HepG2 (cell line): ENCODE measurements around the gene CALY. TPM values are rescaled to one million over a fixed set of nuclear protein-coding genes. Genes with fewer than 3 reads are reported as not detected.
A peak's percentile ranks its signal among the peaks of the same experiment; 100 is the strongest.

Experiments
- ATAC-seq: fragments of 200-7000 bp; cut with Tn5 transposase; 3 replicates; pipeline ENCODE4 v1.9.1; 2020; ENCODE audit warnings: mild to moderate bottlenecking, moderate library complexity
- BruUV-seq: library from RNA; stranded (reverse); fragments of 400-500 nt; replicated peaks from 2 replicates; lab custom pipeline; 2021; lab: Mats Ljungman, UMichigan
- CTCF ChIA-PET: fragments of 300-600 bp; formaldehyde crosslinking; extraction: SDS; loops from one replicate; lab custom pipeline; 2021; ENCODE audit warnings: low total read pairs, inconsistent platforms, low intra/inter-chr PET ratio; lab: Yijun Ruan, JAX
- POLR2A ChIA-PET: fragments of 350-600 bp; sonication (Branson Sonifier 250); formaldehyde crosslinking; loops from one replicate; lab custom pipeline; 2020; ENCODE audit warnings: antibody characterized with exemption, inconsistent platforms; lab: Yijun Ruan, JAX
- DNase-seq: peaks from one replicate; pipeline ENCODE4 v3.0.0-alpha.2; 2015; ENCODE audit warnings: low spot score
- FAIRE-seq: peaks from 3 replicates; lab custom pipeline; 2011; peaks lifted over from hg19 to GRCh38; lab: Jason Lieb, UNC
- H2AFZ ChIP-seq: one replicate; pipeline ENCODE4 v1.6.1; 2011; ENCODE audit warnings: low read length, inconsistent platforms
- H3K27ac ChIP-seq: fragments of 300-600 bp; 3 replicates; pipeline ENCODE4 v1.8.0; 2011; ENCODE audit warnings: mixed run types, mild to moderate bottlenecking, mixed read lengths, low read length, inconsistent platforms; ENCODE audit not compliant: insufficient read depth; ENCODE audit errors: extremely low read length
- H3K27me3 ChIP-seq, 2 experiments: fragments of 200-600 bp in 1 of 2; 2 replicates in 1 of 2; 3 replicates in 1 of 2; pipeline versions ENCODE4 v1.6.0 to v1.8.0; 2011; ENCODE audit warnings: low read length in 2 of 2, mild to moderate bottlenecking in 2 of 2, moderate library complexity in 2 of 2, inconsistent platforms in 1 of 2; ENCODE audit not compliant: insufficient read depth in 2 of 2, control insufficient read depth in 1 of 2
- H3K36me3 ChIP-seq, 2 experiments: fragments of 200-600 bp in 1 of 2; replicated peaks in 1 of 2; 2 replicates in 1 of 2; 3 replicates in 1 of 2; pipeline versions ENCODE4 v1.5.1 to v1.8.0; 2011; ENCODE audit warnings: low read length in 2 of 2, inconsistent platforms in 1 of 2; ENCODE audit not compliant: insufficient read depth in 2 of 2, control insufficient read depth in 1 of 2
- H3K4me1 ChIP-seq: 2 replicates; pipeline ENCODE4 v1.5.1; 2012; ENCODE audit warnings: low read length, inconsistent platforms; ENCODE audit not compliant: insufficient read depth
- H3K4me2 ChIP-seq: 2 replicates; pipeline ENCODE4 v1.6.0; 2011; ENCODE audit warnings: low read depth, low read length, inconsistent platforms
- H3K4me3 ChIP-seq, 3 experiments: fragments of 200-600 bp in 1 of 3; sonication (generic), shearing (Covaris generic) in 1 of 3; replicated peaks in 1 of 3; 2 replicates each; pipeline ENCODE4 v1.5.1; 2011 to 2016; ENCODE audit warnings: low read length in 3 of 3, inconsistent platforms in 2 of 3, low read depth in 2 of 3, mild to moderate bottlenecking in 2 of 3, control low read depth in 1 of 3, mixed read lengths in 1 of 3; ENCODE audit not compliant: insufficient read depth in 1 of 3
- H3K79me2 ChIP-seq: one replicate; pipeline ENCODE4 v1.6.1; 2011; ENCODE audit warnings: low read length, inconsistent platforms; ENCODE audit not compliant: insufficient read depth
- H3K9ac ChIP-seq: 2 replicates; pipeline ENCODE4 v1.6.0; 2011; ENCODE audit warnings: mild to moderate bottlenecking, low read depth, low read length, inconsistent platforms; ENCODE audit not compliant: insufficient read depth
- H3K9me3 ChIP-seq: 2 replicates; pipeline ENCODE4 v1.5.1; 2012; ENCODE audit warnings: mild to moderate bottlenecking, low read length
- H4K20me1 ChIP-seq: 2 replicates; pipeline ENCODE4 v1.6.0; 2011; ENCODE audit warnings: inconsistent platforms, mild to moderate bottlenecking, low read length, moderate library complexity; ENCODE audit not compliant: insufficient read depth
- AGO2 ChIP-seq: fragments of 200-400 bp; formaldehyde crosslinking; optimal IDR thresholded peaks from 2 replicates; pipeline ENCODE3; 2017; ENCODE audit warnings: mild to moderate bottlenecking, low read depth, low read length, moderate library complexity
- KAT7 ChIP-seq: IDR thresholded peaks from 2 replicates; pipeline ENCODE4 v1.6.1; 2018; ENCODE audit warnings: borderline replicate concordance, missing compliant biosample characterization
- MEF2D ChIP-seq: sonication (generic); formaldehyde crosslinking; IDR thresholded peaks from 2 replicates; pipeline ENCODE4 v1.5.1; 2020; ENCODE audit warnings: mild to moderate bottlenecking, missing genetic modification reagents
- MTA3 ChIP-seq: sonication (generic); formaldehyde crosslinking; IDR thresholded peaks from 2 replicates; pipeline ENCODE4 v1.4.0; 2020; ENCODE audit warnings: missing genetic modification reagents
- ZNF33A ChIP-seq: sonication (generic); formaldehyde crosslinking; IDR thresholded peaks from 2 replicates; pipeline ENCODE4 v1.5.1; 2020; ENCODE audit warnings: missing genetic modification reagents, mild to moderate bottlenecking, moderate library complexity, borderline replicate concordance
- ZNF382 ChIP-seq: sonication (generic); formaldehyde crosslinking; IDR thresholded peaks from 2 replicates; pipeline ENCODE4 v1.5.0; 2020; ENCODE audit warnings: missing genetic modification reagents, mild to moderate bottlenecking, borderline replicate concordance
- ZNF792 ChIP-seq: IDR thresholded peaks from 2 replicates; pipeline ENCODE4 v1.6.1; 2016
- WGBS: methylation state at CpG from one replicate; pipeline ENCODE4 v1.1.6; 2017; ENCODE audit warnings: low lambda C conversion rate; 5-methylcytosine and 5-hydroxymethylcytosine counted together
- in situ Hi-C: cut with HindIII; loops from 2 replicates; pipeline ENCODE4 v1.10.0; 2017; ENCODE audit warnings: low pct_unique_long_range_greater_than_20kb; ENCODE audit not compliant: extremely low pct_ligation_motif_present
- intact Hi-C: fragments of 100-400 bp; cut with micrococcal nuclease; formaldehyde crosslinking; loops from one replicate; pipeline ENCODE4 v1.10.0; 2022; ENCODE audit not compliant: unreplicated experiment
- polyA plus RNA-seq, 8 experiments: library from polyadenylated mRNA; depleted of rRNA in 3 of 8; stranded (reverse) in 7 of 8; unstranded in 1 of 8; fragments of >200 nt; fragmentation: Illumina TruSeq in 4 of 8; extraction: Trizol in 4 of 8; gene quantifications; 2 replicates each; pipeline versions ENCODE4 v1.2.1 to v1.2.3, GENCODE V29; 2011 to 2016; ENCODE audit warnings: low read depth in 4 of 8, missing spikeins in 1 of 8, mixed read lengths in 1 of 8; ENCODE audit not compliant: insufficient read depth in 1 of 8
- total RNA-seq, 5 experiments: library from RNA; depleted of rRNA; stranded (reverse); fragments of >200 nt; fragmentation: Illumina TruSeq; extraction: Trizol; gene quantifications; 2 replicates each; pipeline ENCODE4 v1.2.3, GENCODE V29; 2016; ENCODE audit warnings: low read depth in 1 of 5

The CALY gene
- total and polyA plus RNA-seq, 2 of the 13 experiments (the other 11 are each of a cell fraction or from before 2014, with no cell fraction given) = 0.08 TPM; not detected in 1

GRCh38 chr10:133280391-133281059 is 56.2 kb downstream of the CALY start:
- BruUV-seq = no TSS peak
- Histone ChIP-seq H3K4me2 (no peak overlapping the region), H4K20me1 (peaks cover 7% of the 10 kb centered on the region; the same call in 1 of the 2 replicates), H2AFZ (no peak overlapping the region), H3K4me1 (peaks cover 23% of the 10 kb centered on the region), H3K27me3 (peaks cover 0 to 10% of the 10 kb centered on the region in 2 experiments; a peak in 3 of 5 replicates), H3K9ac (no peak overlapping the region), H3K9me3 (no peaks in the 10 kb centered on the region), H3K79me2 (no peaks in the 10 kb centered on the region), H3K36me3 (peaks cover 22 to 41% of the 10 kb centered on the region in 2 experiments; a peak in 4 of 5 replicates), H3K4me3 (no peak overlapping the region), H3K27ac (no peak overlapping the region)
- ChIA-PET CTCF (no interaction called here), POLR2A (no interaction called here)
- no peak for TF ChIP-seq ZNF792 (CRISPR knock-in tag)
- peak; percentile 24 for TF ChIP-seq AGO2
- no peak for FAIRE-seq
- DNase-seq = no peak
- intact Hi-C loops (no loop called here), in situ Hi-C loops (no loop called here)
- WGBS = 88% methylated on average over 9 of the region's 10 CpGs
- no peak for ATAC-seq

- ATAC-seq (no peak), DNase-seq (no peak), FAIRE-seq (no peak)
- Histone ChIP-seq H3K36me3 (peaks cover 20 to 34% of the 10 kb centered on the region in 2 experiments; a peak in 4 of 5 replicates), H3K4me3 (no peak overlapping the region), H3K27me3 (peaks cover 0 to 20% of the 10 kb centered on the region in 2 experiments; a peak in 3 of 5 replicates), H2AFZ (no peak overlapping the region), H3K4me1 (peaks cover 23% of the 10 kb centered on the region), H4K20me1 (peaks cover 7% of the 10 kb centered on the region; the same call in 1 of the 2 replicates), H3K9ac (no peak overlapping the region)
- intact Hi-C loops = no loop called here
- WGBS = 91% methylated on average over 16 of the region's 24 CpGs
- CTCF ChIA-PET = no interaction called here
- BruUV-seq = no TSS peak
- TF ChIP-seq AGO2 (peak; percentile 5), MTA3 (CRISPR knock-in tag) (no peak), ZNF33A (CRISPR knock-in tag) (no peak), MEF2D (no peak), ZNF382 (CRISPR knock-in tag) (no peak), KAT7 (no peak)
- TF ChIP-seq, all 625 proteins: peak for 1
- Histone ChIP-seq H3K27ac (no peak overlapping the region), H3K9me3 (no peaks in the 10 kb centered on the region), H3K4me2 (no peak overlapping the region), H3K79me2 (no peaks in the 10 kb centered on the region)
- in situ Hi-C loops = no loop called here
- POLR2A ChIA-PET = no interaction called here
Observed at GRCh38 chr10:133279326-133280226, 57.1 kb downstream of the CALY start.
